RWPE2 (cell line): ENCODE data around the gene CASS4.
"Not testable (repeated sequence)": the region's sequence is repeated elsewhere in the genome, so short reads cannot be mapped to it uniquely, and the experiment has no call there.

Experiments used
- ATAC-seq: fragments of 200-7000 bp; cut with Tn5 transposase; 3 replicates; pipeline ENCODE4 v1.9.1; 2021; ENCODE audit warnings: low read depth
- DNase-seq: peaks from one replicate; pipeline ENCODE4 v3.0.0-alpha.2; 2020; ENCODE audit warnings: low spot score
- H3K27ac ChIP-seq: fragments of 450-650 bp; 2 replicates; pipeline ENCODE4 v1.5.1; 2017; ENCODE audit warnings: mild to moderate bottlenecking; ENCODE audit not compliant: poor library complexity, severe bottlenecking
- H3K27me3 ChIP-seq: fragments of 250-450 bp; sonication (Bioruptor Pico); 2 replicates; pipeline ENCODE4 v1.5.1; 2021; ENCODE audit warnings: mild to moderate bottlenecking, moderate library complexity; ENCODE audit not compliant: insufficient read depth, poor library complexity, severe bottlenecking
- H3K36me3 ChIP-seq: fragments of 250-450 bp; sonication (Bioruptor Pico); 2 replicates; pipeline ENCODE4 v1.5.1; 2020; ENCODE audit warnings: low read depth, mild to moderate bottlenecking, moderate library complexity
- H3K4me1 ChIP-seq: fragments of 250-450 bp; sonication (Bioruptor Pico); 2 replicates; pipeline ENCODE4 v1.5.1; 2021; ENCODE audit warnings: mild to moderate bottlenecking, moderate library complexity; ENCODE audit not compliant: insufficient read depth, poor library complexity, severe bottlenecking
- H3K4me3 ChIP-seq: fragments of 250-450 bp; sonication (Bioruptor Pico); 2 replicates; pipeline ENCODE4 v1.5.1; 2021; ENCODE audit warnings: mild to moderate bottlenecking, moderate library complexity; ENCODE audit not compliant: severe bottlenecking
- H3K9me3 ChIP-seq: fragments of 250-450 bp; sonication (Bioruptor Pico); 2 replicates; pipeline ENCODE4 v1.5.1; 2021; ENCODE audit warnings: mild to moderate bottlenecking, moderate library complexity; ENCODE audit not compliant: severe bottlenecking
- TF ChIP-seq, protein P1 (sequence below): fragments of 450-650 bp; IDR thresholded peaks from one replicate; pipeline ENCODE4 v1.5.1; 2017; ENCODE audit warnings: mild to moderate bottlenecking, moderate library complexity; ENCODE audit not compliant: poor library complexity, severe bottlenecking

The CASS4 gene

DNA sequence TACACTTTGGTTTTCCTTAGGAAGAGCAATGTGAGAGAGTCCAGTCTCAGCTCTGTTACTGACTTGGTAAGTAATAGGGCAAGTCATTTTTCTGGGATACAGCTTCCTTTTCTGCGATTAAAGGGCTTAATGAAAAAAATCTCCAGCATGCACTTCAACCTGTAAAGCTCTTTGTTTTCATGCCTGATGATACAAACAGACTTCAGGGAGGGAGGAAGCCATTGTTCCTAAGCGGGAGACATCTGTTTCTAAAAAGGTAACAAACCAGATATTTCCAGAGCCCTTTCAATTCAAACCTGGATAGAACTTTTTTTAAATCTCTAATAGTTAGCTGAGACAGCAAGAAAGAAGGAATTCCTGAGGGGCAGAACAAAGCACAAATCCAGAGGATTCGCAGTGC is 5.2 kb upstream of the CASS4 start:
- H3K4me1 ChIP-seq: no peaks in the 10 kb centered on the region
- TF ChIP-seq, protein P1, sequence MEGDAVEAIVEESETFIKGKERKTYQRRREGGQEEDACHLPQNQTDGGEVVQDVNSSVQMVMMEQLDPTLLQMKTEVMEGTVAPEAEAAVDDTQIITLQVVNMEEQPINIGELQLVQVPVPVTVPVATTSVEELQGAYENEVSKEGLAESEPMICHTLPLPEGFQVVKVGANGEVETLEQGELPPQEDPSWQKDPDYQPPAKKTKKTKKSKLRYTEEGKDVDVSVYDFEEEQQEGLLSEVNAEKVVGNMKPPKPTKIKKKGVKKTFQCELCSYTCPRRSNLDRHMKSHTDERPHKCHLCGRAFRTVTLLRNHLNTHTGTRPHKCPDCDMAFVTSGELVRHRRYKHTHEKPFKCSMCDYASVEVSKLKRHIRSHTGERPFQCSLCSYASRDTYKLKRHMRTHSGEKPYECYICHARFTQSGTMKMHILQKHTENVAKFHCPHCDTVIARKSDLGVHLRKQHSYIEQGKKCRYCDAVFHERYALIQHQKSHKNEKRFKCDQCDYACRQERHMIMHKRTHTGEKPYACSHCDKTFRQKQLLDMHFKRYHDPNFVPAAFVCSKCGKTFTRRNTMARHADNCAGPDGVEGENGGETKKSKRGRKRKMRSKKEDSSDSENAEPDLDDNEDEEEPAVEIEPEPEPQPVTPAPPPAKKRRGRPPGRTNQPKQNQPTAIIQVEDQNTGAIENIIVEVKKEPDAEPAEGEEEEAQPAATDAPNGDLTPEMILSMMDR: no peak
- peaks cover 62% of the 10 kb centered on the region for H3K36me3 ChIP-seq
- no peaks in the 10 kb centered on the region for H3K9me3 ChIP-seq
- H3K27me3 ChIP-seq: no peaks in the 10 kb centered on the region
- ATAC-seq: no peak
- H3K4me3 ChIP-seq: no peak overlapping the region
- DNase-seq: no peak
- no peak overlapping the region for H3K27ac ChIP-seq

DNA sequence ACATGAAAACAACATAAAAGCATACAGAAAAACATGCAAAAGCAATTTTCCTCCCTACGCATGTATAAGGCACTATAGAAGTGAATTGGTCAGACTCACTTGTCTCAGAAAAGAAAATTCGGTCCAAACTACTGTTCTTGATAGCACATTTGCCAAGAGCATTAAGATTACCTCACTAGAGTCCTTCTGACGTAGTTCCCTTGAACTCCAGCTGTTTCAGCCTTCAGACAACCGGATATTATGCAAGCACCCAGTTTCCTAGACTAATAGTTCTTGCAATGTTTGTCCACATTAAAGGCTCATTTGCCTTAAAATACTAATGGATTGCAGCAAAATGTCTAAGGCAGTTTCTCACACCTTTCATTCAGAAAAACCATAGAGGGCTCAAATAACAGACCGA is 2.5 kb upstream of the CASS4 start:
- peaks cover 36% of the 10 kb centered on the region for H3K36me3 ChIP-seq
- H3K4me3 ChIP-seq: no peak overlapping the region
- TF ChIP-seq, protein P1: no peak
- DNase-seq: no peak
- H3K27me3 ChIP-seq: no peaks in the 10 kb centered on the region
- H3K4me1 ChIP-seq: no peaks in the 10 kb centered on the region
- no peak for ATAC-seq
- H3K27ac ChIP-seq: no peak overlapping the region
- no peaks in the 10 kb centered on the region for H3K9me3 ChIP-seq

DNA sequence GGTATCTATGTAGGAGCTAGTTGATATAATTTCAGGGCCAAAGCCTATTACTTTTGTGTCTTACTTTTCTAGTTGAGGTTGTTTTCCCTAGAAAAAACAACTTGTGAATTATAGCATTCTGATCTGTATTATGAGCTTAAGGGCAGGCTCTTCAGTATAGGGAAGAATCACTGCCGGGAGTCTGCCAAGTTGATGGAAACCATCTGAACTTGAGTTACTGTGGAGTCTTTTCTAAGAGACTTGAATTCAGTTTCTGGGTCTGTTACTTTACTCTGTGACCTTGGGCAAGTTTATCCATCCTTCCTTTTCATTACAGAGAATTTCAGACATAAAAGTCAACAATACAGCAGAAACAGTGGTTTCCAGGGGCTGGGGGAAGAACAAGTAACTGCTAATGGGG is 2.1 kb upstream of the CASS4 start:
- Histone ChIP-seq H3K4me1 (no peaks in the 10 kb centered on the region), H3K4me3 (no peak overlapping the region), H3K27me3 (no peaks in the 10 kb centered on the region), H3K9me3 (no peaks in the 10 kb centered on the region), H3K27ac (no peak overlapping the region), H3K36me3 (peaks cover 31% of the 10 kb centered on the region)
- TF ChIP-seq, protein P1: no peak
- no peak for DNase-seq
- ATAC-seq: no peak

DNA sequence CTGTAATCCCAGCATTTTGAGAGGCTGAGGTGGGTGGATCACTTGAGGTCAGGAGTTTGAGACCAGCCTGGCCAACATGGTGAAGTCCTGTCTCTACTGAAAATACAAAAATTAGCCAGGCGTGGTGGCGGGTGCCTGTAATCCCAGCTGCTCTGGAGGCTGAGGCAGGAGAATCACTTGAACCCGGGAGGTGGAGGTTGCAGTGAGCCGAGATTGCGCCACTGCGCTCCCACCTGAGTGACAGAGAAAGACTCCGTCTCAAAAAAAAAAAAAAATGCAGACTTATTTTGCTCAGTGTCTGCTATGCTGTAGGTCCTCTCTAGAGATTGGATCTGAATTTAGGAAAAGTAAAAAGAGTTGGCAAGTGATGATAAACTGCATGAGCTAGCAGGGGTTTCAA is 773 bp upstream of the CASS4 start:
- not testable (repeated sequence) for H3K27ac ChIP-seq, H3K4me3 ChIP-seq, DNase-seq, H3K27me3 ChIP-seq, H3K4me1 ChIP-seq, ATAC-seq, H3K9me3 ChIP-seq
- peaks cover 18% of the 10 kb centered on the region for H3K36me3 ChIP-seq

DNA sequence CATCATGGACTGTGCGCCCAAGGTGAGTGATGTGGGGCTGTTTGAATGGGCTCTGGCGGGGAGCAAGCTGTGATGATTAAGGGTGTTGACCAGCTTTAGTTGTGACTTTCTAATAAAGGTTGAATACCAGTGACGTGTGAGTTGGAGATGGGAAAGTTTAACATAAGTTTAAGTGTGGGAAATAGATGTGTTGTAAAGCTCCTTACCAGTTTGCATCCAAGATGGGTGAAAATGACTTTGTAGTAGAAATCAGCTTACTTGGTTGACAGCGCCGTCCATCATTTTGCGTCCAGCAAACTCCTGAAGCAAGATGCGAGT is 372 bp downstream of the CASS4 start:
- H3K4me3 ChIP-seq: no peak overlapping the region
- TF ChIP-seq, protein P1: no peak
- peaks cover 6% of the 10 kb centered on the region for H3K36me3 ChIP-seq
- no peak for ATAC-seq
- H3K4me1 ChIP-seq: no peaks in the 10 kb centered on the region
- H3K27me3 ChIP-seq: no peaks in the 10 kb centered on the region
- no peaks in the 10 kb centered on the region for H3K9me3 ChIP-seq
- DNase-seq: no peak
- H3K27ac ChIP-seq: no peak overlapping the region
